ENCODE data around the gene OLIG3. TPM values are rescaled to one million over a fixed set of nuclear protein-coding genes. Genes with fewer than 3 reads are reported as not detected.

The OLIG3 gene
- total and polyA plus RNA-seq, 2 of the 8 experiments (the other 6 are each of a cell fraction or from before 2014, with no cell fraction given): 0.60 to 1.3 TPM

DNA sequence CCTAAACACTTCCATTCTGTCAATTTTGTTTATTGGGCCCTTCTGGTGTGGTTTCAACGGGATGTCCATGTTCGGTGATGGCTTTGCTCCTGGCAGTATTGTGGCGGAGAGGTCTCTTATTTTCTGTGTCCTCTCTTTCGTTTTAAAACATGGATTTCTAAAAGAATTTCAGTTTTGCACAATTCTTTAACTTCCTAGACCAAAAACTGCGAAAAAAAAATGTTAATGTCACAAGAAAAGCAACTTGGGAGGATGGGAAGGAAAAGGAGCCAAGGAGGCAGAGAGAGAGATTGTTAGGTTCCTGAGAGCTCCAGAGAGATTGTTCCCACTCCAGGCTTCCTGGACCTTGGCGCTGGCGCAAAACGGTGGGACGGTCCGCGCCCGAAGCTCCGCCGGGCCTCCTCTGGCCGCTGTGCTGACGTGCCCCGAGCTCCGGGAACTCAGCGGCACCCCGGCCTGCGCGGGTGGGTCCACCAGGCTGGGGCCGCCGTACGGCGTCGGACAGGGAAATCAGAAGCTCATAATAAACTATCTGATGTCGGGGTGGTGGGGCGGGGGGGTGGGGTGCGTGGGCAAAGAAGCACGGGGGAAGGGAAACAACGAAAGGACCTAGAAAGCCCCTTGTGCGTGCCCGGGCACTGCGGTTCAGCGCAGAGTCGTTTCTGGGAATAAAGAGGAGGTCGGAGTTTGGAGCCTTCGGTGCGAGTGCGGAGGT is 951 bp upstream of the OLIG3 start:
- H2BK15ac ChIP-seq (ENCODE audit: low read length): no peak overlapping the region
- H3K4me3 ChIP-seq (ENCODE audit: extremely low read depth in 1 of 4, insufficient read depth in 2 of 4, low read depth in 3 of 4, low read length in 4 of 4): peak overlapping the region; percentile 35 to 61 (median 45); a peak in 7 of 8 replicates
- H2BK120ac ChIP-seq (replicated peaks; ENCODE audit: low read depth, low read length): no peak overlapping the region
- no peaks in the 10 kb centered on the region for H3K36me3 ChIP-seq (ENCODE audit: control insufficient read depth in 2 of 4, insufficient read depth in 4 of 4, low read length in 3 of 4)
- H3K79me1 ChIP-seq (ENCODE audit: low read depth, low read length): no peaks in the 10 kb centered on the region
- FAIRE-seq (no peak), DNase-seq (ENCODE audit: low read depth in 1 of 2, low spot score in 2 of 2) (no peak)
- H3K18ac ChIP-seq (ENCODE audit: extremely low read depth, low read length): no peak overlapping the region
- peak; percentile 62 for TF ChIP-seq CTBP2 (IDR thresholded peaks at IDR 0.05; ENCODE audit: borderline replicate concordance, insufficient read depth, insufficient read length, low read length)
- TF ChIP-seq RBBP5 (IDR thresholded peaks at IDR 0.05; ENCODE audit: borderline replicate concordance, low read depth, low read length): no peak
- peaks cover 25% of the 10 kb centered on the region for H3K23me2 ChIP-seq (ENCODE audit: low read depth, low read length)
- no peak overlapping the region; the same call in 1 of the 2 replicates for H2AK5ac ChIP-seq (ENCODE audit: low read depth, low read length)
- ChIA-PET POLR2A (ENCODE audit: partially characterized antibody) (interaction anchor here (1.1 to 2.4 kb wide), 2 partner anchors 8 to 28 kb away, joined by 3 to 11 read pairs; no protein-coding TSS in a partner anchor), CTCF (ENCODE audit: partially characterized antibody) (interaction anchor here (0.5 to 4.8 kb wide), 9 partner anchors 8 to 571 kb away, joined by 3 to 55 read pairs (median 5); no protein-coding TSS in a partner anchor)
- H2BK12ac ChIP-seq (ENCODE audit: low read depth, low read length): no peak overlapping the region
- no peak overlapping the region for H3K23ac ChIP-seq (ENCODE audit: insufficient read length)
- H3K79me2 ChIP-seq (ENCODE audit: control insufficient read depth in 1 of 2, insufficient read depth in 2 of 2, low read length in 2 of 2): no peaks in the 10 kb centered on the region
- no peak overlapping the region for H2AFZ ChIP-seq (ENCODE audit: low read length)
- H3K27me3 ChIP-seq (replicated peaks in 1 of 4; ENCODE audit: control insufficient read depth in 3 of 4, extremely low read depth in 1 of 4, insufficient read depth in 3 of 4, low read length in 3 of 4): peaks cover 65 to 100% (median 91%) of the 10 kb centered on the region in 4 experiments
- H3K27ac ChIP-seq (ENCODE audit: low read depth, low read length): no peak overlapping the region
- peak overlapping the region; percentile 91 to 99 for H3K4me2 ChIP-seq (ENCODE audit: insufficient read depth in 1 of 2, low read depth in 2 of 2, low read length in 2 of 2)
- peak overlapping the region; percentile 48; the same call in 1 of the 2 replicates for H2BK20ac ChIP-seq (ENCODE audit: low read length)
- H2BK5ac ChIP-seq (ENCODE audit: low read depth, low read length): no peak overlapping the region
- H4K8ac ChIP-seq (ENCODE audit: extremely low read depth, insufficient read depth, low read length): no peak overlapping the region
- peaks cover 10 to 59% (median 28%) of the 10 kb centered on the region in 4 experiments for H3K4me1 ChIP-seq (replicated peaks in 1 of 4; ENCODE audit: control insufficient read depth in 3 of 4, insufficient read depth in 4 of 4, low read length in 3 of 4)
- H4K91ac ChIP-seq (replicated peaks; ENCODE audit: insufficient read length, low read length): no peak overlapping the region
- H4K5ac ChIP-seq (ENCODE audit: insufficient read length, low read depth, low read length): no peak overlapping the region
- no peak overlapping the region for H3K4ac ChIP-seq (replicated peaks; ENCODE audit: insufficient read length, low read depth, low read length)
- no peak overlapping the region for H3K56ac ChIP-seq (replicated peaks; ENCODE audit: insufficient read length, low read depth, low read length)
- WGBS, 2 experiments (ENCODE audit: extremely low coverage in 1 of 2, insufficient coverage in 1 of 2, insufficient read length in 1 of 2, insufficient replicate concordance in 2 of 2, low coverage in 1 of 2, low lambda C conversion rate in 2 of 2, missing lambda C conversion rate in 1 of 2): 2% methylated on average over 39 of the region's 41 CpGs; no CpG with 5 or more reads in 1 of the 2 experiments
- no peak overlapping the region for H3K14ac ChIP-seq (ENCODE audit: insufficient read length)
- H4K20me1 ChIP-seq (replicated peaks in 1 of 2; ENCODE audit: control insufficient read depth in 1 of 2, insufficient read depth in 2 of 2, low read length in 2 of 2): no peaks in the 10 kb centered on the region
- no peak overlapping the region for H3K9ac ChIP-seq (replicated peaks in 1 of 4; ENCODE audit: extremely low read depth in 1 of 4, low read depth in 3 of 4, low read length in 3 of 4)
- H3K9me3 ChIP-seq (ENCODE audit: insufficient read depth in 2 of 2, low read depth in 1 of 2, low read length in 1 of 2): no peaks in the 10 kb centered on the region
